Karpas-422 (cell line): ENCODE results near the gene MGAT5B. TPM values are rescaled to one million over a fixed set of nuclear protein-coding genes. Genes with fewer than 3 reads are reported as not detected.
"Not testable (repeated sequence)": the region's sequence is repeated elsewhere in the genome, so short reads cannot be mapped to it uniquely, and the experiment has no call there.

Experiments used
- DNase-seq: peaks from one replicate; pipeline ENCODE4 v3.0.0-alpha.2; 2015
- H2AFZ ChIP-seq: fragments of 200-600 bp; sonication (generic); 2 replicates; pipeline ENCODE4 v1.6.1; 2014; ENCODE audit warnings: antibody characterized with exemption, low read length, mixed read lengths
- H3K27ac ChIP-seq: fragments of 200-600 bp; sonication (generic); 2 replicates; pipeline ENCODE4 v1.5.1; 2014; ENCODE audit warnings: mild to moderate bottlenecking, low read length, moderate library complexity
- H3K27me3 ChIP-seq: fragments of 200-600 bp; sonication (generic); 2 replicates; pipeline ENCODE4 v1.6.1; 2014; ENCODE audit warnings: low read length, mixed read lengths
- H3K36me3 ChIP-seq: fragments of 200-600 bp; sonication (generic); 2 replicates; pipeline ENCODE4 v1.6.1; 2014; ENCODE audit warnings: low read length, mixed read lengths; ENCODE audit not compliant: insufficient read depth
- H3K4me1 ChIP-seq: fragments of 200-600 bp; sonication (generic); 2 replicates; pipeline ENCODE4 v1.6.1; 2014; ENCODE audit warnings: mild to moderate bottlenecking, low read length, mixed read lengths
- H3K4me2 ChIP-seq: fragments of 200-600 bp; sonication (generic); 2 replicates; pipeline ENCODE4 v1.6.1; 2014; ENCODE audit warnings: low read length, low read depth, mild to moderate bottlenecking; ENCODE audit not compliant: poor library complexity, severe bottlenecking
- H3K4me3 ChIP-seq: fragments of 200-600 bp; sonication (generic); 2 replicates; pipeline ENCODE4 v1.5.1; 2014; ENCODE audit warnings: mild to moderate bottlenecking, antibody characterized with exemption, low read length, mixed read lengths
- H3K79me2 ChIP-seq: fragments of 200-600 bp; sonication (generic); 2 replicates; pipeline ENCODE4 v1.6.1; 2014; ENCODE audit warnings: mild to moderate bottlenecking, low read length, mixed read lengths
- H3K9ac ChIP-seq: fragments of 200-600 bp; sonication (generic); 2 replicates; pipeline ENCODE4 v1.6.0; 2014; ENCODE audit warnings: low read length
- H3K9me2 ChIP-seq: fragments of 200-600 bp; sonication (generic), shearing (Covaris generic); replicated peaks from 2 replicates; pipeline ENCODE4 v1.6.0; 2014; ENCODE audit warnings: mild to moderate bottlenecking, low read length, moderate library complexity; ENCODE audit not compliant: insufficient read depth
- H3K9me3 ChIP-seq: fragments of 300-700, 200-600 bp; sonication (generic); 2 replicates; pipeline ENCODE4 v1.6.1; 2014; ENCODE audit warnings: low read length, mixed read lengths
- H4K20me1 ChIP-seq: fragments of 200-600 bp; sonication (generic); 2 replicates; pipeline ENCODE4 v1.6.1; 2014; ENCODE audit warnings: mild to moderate bottlenecking, antibody characterized with exemption, low read length, low read depth; ENCODE audit not compliant: insufficient read depth
- total RNA-seq: library from RNA; depleted of rRNA; stranded (reverse); fragments of >200 nt; shearing (Covaris generic); gene quantifications from 2 replicates; pipeline ENCODE4 v1.2.3, GENCODE V29; 2014; ENCODE audit warnings: low replicate concordance

Gene MGAT5B
- total RNA-seq, 1 experiment from 2014 or later: not detected

- peak overlapping the region; percentile 63 for H3K4me3 ChIP-seq
- H3K79me2 ChIP-seq: no peaks in the 10 kb centered on the region
- H3K9me2 ChIP-seq: no peaks in the 10 kb centered on the region
- H2AFZ ChIP-seq: peak overlapping the region; percentile 84; the same call in 1 of the 2 replicates
- H3K4me1 ChIP-seq: peaks cover 31% of the 10 kb centered on the region
- peak; percentile 97 for DNase-seq
- H3K9me3 ChIP-seq: no peaks in the 10 kb centered on the region
- H4K20me1 ChIP-seq: no peaks in the 10 kb centered on the region
- peak overlapping the region; percentile 69 for H3K9ac ChIP-seq
- H3K36me3 ChIP-seq: no peaks in the 10 kb centered on the region
- peak overlapping the region; percentile 75 for H3K27ac ChIP-seq
- no peaks in the 10 kb centered on the region for H3K27me3 ChIP-seq
- H3K4me2 ChIP-seq: peak overlapping the region; percentile 78
Observed at GRCh38 chr17:76968707-76969597, 100.7 kb downstream of the MGAT5B start.

- no peak for DNase-seq
- no peaks in the 10 kb centered on the region for H3K36me3 ChIP-seq
- H3K4me1 ChIP-seq: peaks cover 31% of the 10 kb centered on the region
- H3K4me2 ChIP-seq: peak overlapping the region; percentile 78
- peak overlapping the region; percentile 75 for H3K27ac ChIP-seq
- H3K9ac ChIP-seq: peak overlapping the region; percentile 69
- H2AFZ ChIP-seq: peak overlapping the region; percentile 84; the same call in 1 of the 2 replicates
- no peaks in the 10 kb centered on the region for H3K9me2 ChIP-seq
- H3K27me3 ChIP-seq: no peaks in the 10 kb centered on the region
- no peaks in the 10 kb centered on the region for H3K79me2 ChIP-seq
- no peaks in the 10 kb centered on the region for H3K9me3 ChIP-seq
- peak overlapping the region; percentile 63 for H3K4me3 ChIP-seq
- no peaks in the 10 kb centered on the region for H4K20me1 ChIP-seq
Observed at GRCh38 chr17:76969598-76970172, 101.5 kb downstream of the MGAT5B start.

GRCh38 chr17:76970228-76970627 is 102.0 kb downstream of the MGAT5B start:
- H3K9ac ChIP-seq, H3K27me3 ChIP-seq, H3K9me2 ChIP-seq, H3K9me3 ChIP-seq, H3K79me2 ChIP-seq, H4K20me1 ChIP-seq, H2AFZ ChIP-seq, DNase-seq, H3K27ac ChIP-seq, H3K36me3 ChIP-seq: not testable (repeated sequence)
- peak overlapping the region; percentile 78 for H3K4me2 ChIP-seq
- H3K4me3 ChIP-seq: 0 out of 2 replicates have a peak overlapping the region, but pooled peaks have one; percentile 63
- peaks cover 31% of the 10 kb centered on the region for H3K4me1 ChIP-seq

GRCh38 chr17:76972046-76972641 is 103.9 kb downstream of the MGAT5B start:
- no peak overlapping the region for H3K4me2 ChIP-seq
- H3K79me2 ChIP-seq: no peaks in the 10 kb centered on the region
- peaks cover 29% of the 10 kb centered on the region for H3K4me1 ChIP-seq
- H3K9ac ChIP-seq: no peak overlapping the region
- DNase-seq: no peak
- H3K27ac ChIP-seq: no peak overlapping the region
- no peaks in the 10 kb centered on the region for H4K20me1 ChIP-seq
- H3K4me3 ChIP-seq: no peak overlapping the region
- H2AFZ ChIP-seq: no peak overlapping the region
- no peaks in the 10 kb centered on the region for H3K27me3 ChIP-seq
- no peaks in the 10 kb centered on the region for H3K36me3 ChIP-seq
- H3K9me3 ChIP-seq: no peaks in the 10 kb centered on the region
- no peaks in the 10 kb centered on the region for H3K9me2 ChIP-seq

GRCh38 chr17:76973040-76973439 is 104.8 kb downstream of the MGAT5B start:
- H4K20me1 ChIP-seq: no peaks in the 10 kb centered on the region
- H3K9ac ChIP-seq: no peak overlapping the region
- no peaks in the 10 kb centered on the region for H3K27me3 ChIP-seq
- H2AFZ ChIP-seq: no peak overlapping the region
- H3K79me2 ChIP-seq: no peaks in the 10 kb centered on the region
- H3K36me3 ChIP-seq: no peaks in the 10 kb centered on the region
- no peaks in the 10 kb centered on the region for H3K9me2 ChIP-seq
- no peak overlapping the region for H3K4me3 ChIP-seq
- no peak overlapping the region for H3K4me2 ChIP-seq
- H3K4me1 ChIP-seq: peaks cover 20% of the 10 kb centered on the region
- no peak for DNase-seq
- no peaks in the 10 kb centered on the region for H3K9me3 ChIP-seq
- H3K27ac ChIP-seq: no peak overlapping the region

GRCh38 chr17:76974721-76975120 is 106.5 kb downstream of the MGAT5B start:
- Histone ChIP-seq H3K9ac (no peak overlapping the region), H3K9me2 (no peaks in the 10 kb centered on the region), H3K4me2 (no peak overlapping the region), H4K20me1 (no peaks in the 10 kb centered on the region), H3K36me3 (no peaks in the 10 kb centered on the region), H3K4me1 (peaks cover 5% of the 10 kb centered on the region), H3K9me3 (no peaks in the 10 kb centered on the region), H3K27me3 (no peaks in the 10 kb centered on the region), H2AFZ (no peak overlapping the region), H3K79me2 (no peaks in the 10 kb centered on the region), H3K27ac (no peak overlapping the region), H3K4me3 (no peak overlapping the region)
- DNase-seq: no peak

- not testable (repeated sequence) for H4K20me1 ChIP-seq, H3K79me2 ChIP-seq, H3K4me1 ChIP-seq, H3K27ac ChIP-seq, H2AFZ ChIP-seq, H3K9ac ChIP-seq, H3K4me2 ChIP-seq, H3K4me3 ChIP-seq, H3K36me3 ChIP-seq, H3K9me2 ChIP-seq, DNase-seq, H3K9me3 ChIP-seq, H3K27me3 ChIP-seq
Observed at GRCh38 chr17:76978050-76978449, 109.8 kb downstream of the MGAT5B start.
